ENCODE results near the gene MZF1.

Gene MZF1

DNA sequence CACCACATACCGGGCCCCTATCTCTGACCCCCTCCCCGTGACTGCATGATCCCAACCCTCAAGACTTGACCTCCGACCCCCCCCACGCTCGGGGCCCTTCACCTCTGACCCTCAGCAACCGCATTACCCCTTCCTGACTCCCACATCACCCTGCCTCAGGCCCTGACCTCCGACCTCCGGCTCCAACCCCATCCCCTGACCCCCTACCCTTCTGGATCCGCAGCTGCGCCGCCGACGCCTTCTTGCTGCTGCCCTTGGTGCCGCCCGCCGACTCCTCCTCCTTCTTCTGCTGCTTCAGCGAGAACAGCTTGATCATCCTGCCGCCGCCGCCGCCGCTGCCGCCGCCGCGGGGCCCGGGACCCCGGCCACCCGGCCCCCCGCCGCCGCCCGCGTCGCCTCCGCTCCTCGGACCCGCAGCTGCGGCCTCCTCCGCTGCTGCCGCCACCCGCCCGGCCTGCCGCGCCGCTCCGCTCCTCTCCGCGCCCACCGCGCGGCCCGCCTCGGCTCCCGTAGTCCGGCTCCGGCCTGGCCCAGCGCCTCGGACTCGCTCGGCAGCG lies 15.0 kb downstream of the MZF1 start, which contains the start of gene UBE2M:
Gene UBE2M, minus strand, starts transcription at position 546 of the 557 bp plus-strand sequence. Its CDS starts 230 bp downstream, at position 316.
- Histone ChIP-seq H3K27me3 (ENCODE audit: control insufficient read depth, insufficient read depth, low read length) (no peaks in the 10 kb centered on the region), H3K4me3 (ENCODE audit: low read length) (peak within 1 kb of the TSS; percentile 92), H3K4me1 (ENCODE audit: control insufficient read depth, low read depth, low read length) (peaks cover 9% of the 10 kb centered on the region), H3K9ac (ENCODE audit: low read length) (peak within 1 kb of the TSS; percentile 98), H3K9me3 (ENCODE audit: control insufficient read depth, low read depth, low read length) (no peaks in the 10 kb centered on the region), H3K27ac (ENCODE audit: low read length) (peak within 1 kb of the TSS; percentile 98), H3K36me3 (ENCODE audit: control insufficient read depth, low read depth, low read length) (peaks cover 12% of the 10 kb centered on the region)

DNA sequence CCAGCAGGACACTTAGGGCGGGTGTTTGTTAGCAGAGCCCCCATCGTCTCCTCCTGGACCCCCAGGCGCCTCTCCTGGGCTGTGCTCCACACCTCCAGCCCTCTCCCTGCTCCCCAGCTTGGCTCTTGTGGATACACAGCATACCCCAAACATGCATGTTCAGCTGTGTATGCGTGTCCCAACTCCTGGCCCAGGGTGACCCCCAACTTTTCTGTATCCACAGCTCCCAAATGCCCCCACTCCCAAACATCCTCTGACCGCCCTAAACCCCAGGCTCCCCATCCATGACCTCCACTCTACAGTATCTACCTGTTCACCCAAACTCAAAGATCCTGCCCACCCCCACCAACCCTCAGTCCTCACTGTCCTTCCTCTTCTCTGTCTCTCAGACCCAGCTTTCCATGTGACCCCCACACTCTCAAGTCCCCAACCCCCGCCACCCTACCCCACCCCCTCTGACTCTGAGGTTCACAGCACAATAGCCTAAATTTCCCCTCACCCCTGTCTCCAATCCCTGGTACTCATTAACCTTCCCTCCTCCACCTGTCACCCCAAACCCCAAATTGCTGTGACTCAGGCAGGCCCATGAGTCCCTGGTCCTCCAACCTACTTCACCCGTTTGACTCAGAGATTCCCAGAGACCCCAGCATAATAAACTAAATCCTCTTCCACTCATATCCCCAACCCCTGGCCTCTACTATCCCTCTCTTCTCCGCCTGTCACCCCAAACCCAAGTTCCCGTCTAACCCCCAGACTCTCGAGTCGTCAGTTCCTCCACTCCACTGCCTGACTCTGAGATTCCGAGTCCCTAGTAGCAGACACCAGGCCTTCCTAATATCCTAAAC lies 15.7 kb downstream of the MZF1 start:
- H3K4me3 ChIP-seq (ENCODE audit: low read length) = peak overlapping the region; percentile 88
- H3K9me3 ChIP-seq (ENCODE audit: control insufficient read depth, low read depth, low read length) = no peaks in the 10 kb centered on the region
- no peak overlapping the region for H3K27ac ChIP-seq (ENCODE audit: low read length)
- peak overlapping the region; percentile 75 for H3K9ac ChIP-seq (ENCODE audit: low read length)
- H3K4me1 ChIP-seq (ENCODE audit: control insufficient read depth, low read depth, low read length) = peaks cover 9% of the 10 kb centered on the region
- H3K27me3 ChIP-seq (ENCODE audit: control insufficient read depth, insufficient read depth, low read length) = no peaks in the 10 kb centered on the region
- H3K36me3 ChIP-seq (ENCODE audit: control insufficient read depth, low read depth, low read length) = peaks cover 15% of the 10 kb centered on the region

GRCh38 chr19:58556622-58557220 lies 16.4 kb downstream of the MZF1 start:
- Histone ChIP-seq H3K4me1 (ENCODE audit: control insufficient read depth, low read depth, low read length) (peaks cover 9% of the 10 kb centered on the region), H3K9ac (ENCODE audit: low read length) (no peak overlapping the region), H3K36me3 (ENCODE audit: control insufficient read depth, low read depth, low read length) (peaks cover 22% of the 10 kb centered on the region), H3K4me3 (ENCODE audit: low read length) (peak overlapping the region; percentile 10), H3K27ac (ENCODE audit: low read length) (no peak overlapping the region), H3K27me3 (ENCODE audit: control insufficient read depth, insufficient read depth, low read length) (no peaks in the 10 kb centered on the region), H3K9me3 (ENCODE audit: control insufficient read depth, low read depth, low read length) (no peaks in the 10 kb centered on the region)

DNA sequence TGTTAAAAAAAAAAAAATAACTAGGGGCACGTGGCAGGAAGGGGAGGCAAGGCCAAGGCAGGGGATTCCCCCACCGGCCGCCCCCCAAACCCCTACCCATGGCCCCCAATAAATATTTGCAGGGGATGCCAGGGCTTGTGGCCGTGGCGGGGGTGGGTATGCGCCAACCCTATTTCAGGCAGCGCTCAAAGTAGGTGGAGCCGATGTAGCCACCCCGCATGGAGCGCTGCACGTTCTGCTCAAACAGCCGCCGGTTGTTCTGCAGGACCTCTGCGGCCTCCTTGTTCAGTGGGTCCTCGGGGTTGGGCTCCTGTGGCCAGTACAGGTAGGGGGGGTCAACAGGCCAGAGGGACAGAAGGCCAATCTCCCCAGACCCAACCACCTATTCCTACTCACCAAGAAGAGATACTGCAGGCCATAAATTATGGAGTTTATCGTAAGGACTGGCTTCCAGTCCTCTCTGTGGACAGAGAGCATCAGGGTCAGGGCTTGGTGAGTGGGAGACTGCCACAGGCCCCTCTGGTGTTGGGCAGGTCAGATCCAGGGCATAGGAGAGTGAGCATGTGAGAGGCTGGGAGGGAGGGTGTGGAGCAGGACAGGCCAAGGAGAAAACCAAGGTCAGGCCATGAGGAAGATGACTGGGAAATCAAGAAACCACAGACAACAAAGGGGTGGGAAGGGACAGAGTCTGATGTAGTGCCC lies 17.1 kb downstream of the MZF1 start:
- Histone ChIP-seq H3K36me3 (ENCODE audit: control insufficient read depth, low read depth, low read length) (peaks cover 29% of the 10 kb centered on the region), H3K9ac (ENCODE audit: low read length) (no peak overlapping the region), H3K4me3 (ENCODE audit: low read length) (peak overlapping the region; percentile 44), H3K27ac (ENCODE audit: low read length) (no peak overlapping the region), H3K4me1 (ENCODE audit: control insufficient read depth, low read depth, low read length) (peaks cover 9% of the 10 kb centered on the region), H3K9me3 (ENCODE audit: control insufficient read depth, low read depth, low read length) (no peaks in the 10 kb centered on the region), H3K27me3 (ENCODE audit: control insufficient read depth, insufficient read depth, low read length) (no peaks in the 10 kb centered on the region)

DNA sequence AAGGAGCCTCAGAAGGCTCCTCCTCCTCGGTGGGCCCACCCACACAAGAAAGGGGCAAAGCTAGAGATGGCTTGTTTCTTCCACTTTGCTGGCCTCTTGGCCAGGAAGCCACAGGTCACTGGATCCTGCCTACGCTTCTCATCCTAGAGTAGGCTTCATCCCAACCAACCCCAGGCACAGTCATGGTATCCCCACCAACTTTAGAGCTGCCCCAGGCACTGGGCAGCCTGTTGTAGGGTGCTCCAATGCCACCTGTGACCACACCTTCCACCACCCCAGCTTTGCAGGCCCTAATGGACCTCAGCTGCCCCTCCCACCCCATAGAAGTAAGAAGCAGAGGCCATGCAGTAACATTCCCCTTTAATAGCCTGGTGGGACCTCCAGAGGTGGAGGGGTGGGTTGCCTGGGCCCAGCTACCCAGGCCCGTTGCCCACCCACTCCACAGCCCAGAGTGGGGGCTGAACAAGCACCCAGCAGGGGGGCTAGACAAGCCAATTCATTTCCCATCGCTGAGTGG lies 17.7 kb downstream of the MZF1 start:
- peak overlapping the region; percentile 44 for H3K4me3 ChIP-seq (ENCODE audit: low read length)
- H3K9me3 ChIP-seq (ENCODE audit: control insufficient read depth, low read depth, low read length) = no peaks in the 10 kb centered on the region
- no peaks in the 10 kb centered on the region for H3K27me3 ChIP-seq (ENCODE audit: control insufficient read depth, insufficient read depth, low read length)
- H3K9ac ChIP-seq (ENCODE audit: low read length) = peak overlapping the region; percentile 29
- H3K36me3 ChIP-seq (ENCODE audit: control insufficient read depth, low read depth, low read length) = peaks cover 35% of the 10 kb centered on the region
- peak overlapping the region; percentile 38 for H3K27ac ChIP-seq (ENCODE audit: low read length)
- peaks cover 9% of the 10 kb centered on the region for H3K4me1 ChIP-seq (ENCODE audit: control insufficient read depth, low read depth, low read length)

DNA sequence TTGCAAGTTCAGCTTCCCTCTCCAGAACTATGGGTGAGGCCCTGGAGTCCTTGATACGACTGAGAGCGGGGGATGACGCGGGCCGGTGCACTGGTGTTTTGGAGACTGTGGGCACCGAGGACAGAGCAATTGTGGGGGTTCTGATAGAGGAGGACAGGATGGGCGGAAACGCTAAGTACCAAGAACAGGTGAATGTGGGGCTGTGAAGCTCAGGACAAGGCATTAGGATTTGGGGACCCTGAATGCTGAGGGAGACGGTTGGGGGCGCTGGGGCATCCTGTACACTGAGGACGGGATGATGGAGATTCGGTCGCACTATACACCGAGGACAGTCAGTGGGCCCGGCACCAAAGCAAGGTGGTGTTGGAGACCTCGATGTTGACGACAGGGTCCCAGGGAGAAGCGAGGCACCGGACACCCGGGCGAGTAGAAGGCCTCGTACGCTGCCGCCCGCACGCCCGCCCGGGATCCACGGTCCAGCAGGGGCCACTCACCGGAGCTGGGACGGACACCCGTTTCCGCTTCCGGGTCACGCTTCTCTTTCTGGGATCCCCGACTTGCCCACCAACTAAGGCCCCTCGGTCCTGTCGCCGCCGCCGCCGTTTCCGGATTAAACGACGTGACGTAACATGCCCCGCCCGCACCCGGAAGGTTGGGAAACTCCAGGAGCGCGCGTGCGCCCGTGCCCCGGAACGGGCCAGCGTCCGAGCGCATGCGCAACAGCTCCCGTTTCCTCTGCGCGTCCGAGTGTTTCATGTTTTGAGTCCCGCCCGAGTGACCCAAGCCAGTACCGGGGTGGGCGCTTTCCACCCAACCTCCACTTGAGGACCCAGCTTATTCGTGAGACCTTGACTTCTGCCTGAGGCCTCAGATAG lies 18.4 kb downstream of the MZF1 start, which contains the start of gene CHMP2A:
Gene CHMP2A, minus strand, starts transcription at position 612 of the 875 bp plus-strand sequence. CDS start 893 bp downstream, outside the sequence.
- peak within 1 kb of the TSS; percentile 85 for H3K4me3 ChIP-seq (ENCODE audit: low read length)
- H3K9me3 ChIP-seq (ENCODE audit: control insufficient read depth, low read depth, low read length) = no peaks in the 10 kb centered on the region
- peaks cover 4% of the 10 kb centered on the region for H3K4me1 ChIP-seq (ENCODE audit: control insufficient read depth, low read depth, low read length)
- peak within 1 kb of the TSS; percentile 81 for H3K9ac ChIP-seq (ENCODE audit: low read length)
- H3K36me3 ChIP-seq (ENCODE audit: control insufficient read depth, low read depth, low read length) = peaks cover 42% of the 10 kb centered on the region
- H3K27ac ChIP-seq (ENCODE audit: low read length) = peak within 1 kb of the TSS; percentile 38
- no peaks in the 10 kb centered on the region for H3K27me3 ChIP-seq (ENCODE audit: control insufficient read depth, insufficient read depth, low read length)

DNA sequence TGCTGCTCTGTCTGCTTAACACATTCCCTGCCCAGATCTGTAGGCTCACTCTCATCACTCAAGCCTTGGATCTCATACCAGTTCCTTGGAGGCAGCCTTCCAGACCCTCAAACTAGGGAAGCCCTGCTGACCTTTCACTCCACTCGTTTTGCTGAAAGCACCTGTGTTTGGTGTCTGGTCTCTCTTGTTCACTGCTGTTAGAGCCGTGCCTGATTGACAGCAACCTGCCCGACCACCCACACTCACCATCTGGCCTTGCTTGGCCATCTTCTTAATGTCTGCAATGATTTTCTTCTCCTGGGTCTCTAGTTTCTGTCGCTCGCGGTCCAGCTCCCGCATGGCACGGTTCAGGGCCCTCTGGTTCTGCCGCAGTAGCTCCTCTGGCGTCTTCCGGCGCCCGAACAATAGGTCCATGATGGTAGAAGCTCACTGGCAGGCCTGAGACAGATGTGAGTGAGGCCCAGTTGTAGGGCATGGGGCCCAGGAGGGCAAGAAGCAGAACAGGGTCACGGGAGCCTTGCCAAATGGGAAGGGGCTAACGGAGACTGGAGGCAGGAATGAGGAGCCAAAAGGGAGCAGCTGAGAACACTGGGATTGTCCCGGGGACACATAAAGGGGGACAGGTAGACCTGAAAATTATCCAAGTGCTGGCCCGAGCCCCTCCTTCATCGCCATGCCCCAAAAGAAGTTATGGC lies 19.2 kb downstream of the MZF1 start:
- peak overlapping the region; percentile 85 for H3K4me3 ChIP-seq (ENCODE audit: low read length)
- H3K27me3 ChIP-seq (ENCODE audit: control insufficient read depth, insufficient read depth, low read length) = no peaks in the 10 kb centered on the region
- peak overlapping the region; percentile 81 for H3K9ac ChIP-seq (ENCODE audit: low read length)
- H3K27ac ChIP-seq (ENCODE audit: low read length) = peak overlapping the region; percentile 17
- no peaks in the 10 kb centered on the region for H3K9me3 ChIP-seq (ENCODE audit: control insufficient read depth, low read depth, low read length)
- H3K36me3 ChIP-seq (ENCODE audit: control insufficient read depth, low read depth, low read length) = peaks cover 50% of the 10 kb centered on the region
- peaks cover 3% of the 10 kb centered on the region for H3K4me1 ChIP-seq (ENCODE audit: control insufficient read depth, low read depth, low read length)

GRCh38 chr19:58552655-58553054 lies 20.5 kb downstream of the MZF1 start:
- Histone ChIP-seq H3K36me3 (ENCODE audit: control insufficient read depth, low read depth, low read length) (peaks cover 63% of the 10 kb centered on the region), H3K4me3 (ENCODE audit: low read length) (no peak overlapping the region), H3K9ac (ENCODE audit: low read length) (no peak overlapping the region), H3K27ac (ENCODE audit: low read length) (no peak overlapping the region), H3K4me1 (ENCODE audit: control insufficient read depth, low read depth, low read length) (peaks cover 3% of the 10 kb centered on the region), H3K9me3 (ENCODE audit: control insufficient read depth, low read depth, low read length) (no peaks in the 10 kb centered on the region), H3K27me3 (ENCODE audit: control insufficient read depth, insufficient read depth, low read length) (no peaks in the 10 kb centered on the region)

DNA sequence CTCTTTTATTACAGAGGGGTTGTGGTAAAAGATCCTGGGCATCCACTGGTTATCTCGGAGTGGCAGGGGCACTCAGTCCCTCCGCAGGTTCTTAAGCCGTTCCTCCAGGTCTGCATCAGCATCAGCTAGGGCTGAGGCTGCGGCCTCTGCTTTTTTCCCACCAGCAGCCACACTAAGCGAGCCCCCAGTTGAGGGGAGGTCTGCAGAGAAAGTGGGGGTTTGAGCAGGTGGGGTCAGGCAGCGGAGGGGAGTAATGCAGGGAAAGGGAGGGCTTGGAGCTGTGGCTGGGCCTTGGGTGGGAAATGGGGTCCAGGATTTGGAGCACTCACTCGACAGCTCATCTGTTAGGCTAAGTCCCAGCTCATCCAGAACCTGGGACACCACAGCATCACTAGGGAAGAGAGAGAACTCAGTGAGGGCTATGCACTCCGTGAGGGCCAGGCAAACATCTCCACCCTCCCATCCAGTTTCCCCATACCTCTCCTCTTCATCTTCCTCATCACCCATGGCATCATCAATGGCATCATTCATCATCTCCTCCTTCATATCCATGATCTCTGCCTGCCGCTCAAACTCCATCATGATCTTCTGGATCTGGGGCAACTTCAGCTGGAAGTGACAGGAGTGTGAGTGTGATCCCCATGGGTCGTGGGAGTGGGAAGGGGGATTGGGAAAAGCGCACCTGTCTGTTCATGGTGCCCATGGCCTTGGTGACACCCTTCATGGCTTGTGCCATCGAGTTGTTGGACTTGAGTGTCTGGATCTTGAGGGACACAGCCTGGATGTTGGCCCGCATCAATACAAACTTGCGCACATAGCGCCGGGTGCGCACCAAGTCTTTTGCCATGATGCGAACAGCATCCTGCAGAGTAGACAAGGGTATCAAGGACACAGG lies 21.3 kb downstream of the MZF1 start:
- H3K9ac ChIP-seq (ENCODE audit: low read length) = no peak overlapping the region
- peaks cover 68% of the 10 kb centered on the region for H3K36me3 ChIP-seq (ENCODE audit: control insufficient read depth, low read depth, low read length)
- H3K4me1 ChIP-seq (ENCODE audit: control insufficient read depth, low read depth, low read length) = peaks cover 3% of the 10 kb centered on the region
- H3K9me3 ChIP-seq (ENCODE audit: control insufficient read depth, low read depth, low read length) = no peaks in the 10 kb centered on the region
- no peaks in the 10 kb centered on the region for H3K27me3 ChIP-seq (ENCODE audit: control insufficient read depth, insufficient read depth, low read length)
- no peak overlapping the region for H3K4me3 ChIP-seq (ENCODE audit: low read length)
- H3K27ac ChIP-seq (ENCODE audit: low read length) = no peak overlapping the region

Measured in iPS-18a (cell line).